GM12801 (cell line): ENCODE data around the gene BICRAL.

Experiments used
- CTCF ChIP-seq: IDR thresholded peaks from one replicate; pipeline ENCODE4 v1.5.1; 2011; ENCODE audit warnings: control low read depth; ENCODE audit not compliant: insufficient read length; ENCODE audit errors: extremely low read depth

The BICRAL gene

GRCh38 chr6:42745640-42746462 is 36.0 kb upstream of the BICRAL start, which contains the start of gene TBCC:
TSS of gene TBCC (minus strand) at chr6:42746103. CDS start at chr6:42746073, 30 bp downstream.
- TF ChIP-seq CTCF = no peak

GRCh38 chr6:42746463-42747391 is 35.1 kb upstream of the BICRAL start:
- no peak for TF ChIP-seq CTCF

GRCh38 chr6:42748203-42748898 is 33.5 kb upstream of the BICRAL start:
- no peak for TF ChIP-seq CTCF

GRCh38 chr6:42751055-42751454 is 30.8 kb upstream of the BICRAL start:
- no peak for TF ChIP-seq CTCF

- TF ChIP-seq CTCF = no peak
Measured at GRCh38 chr6:42754759-42755158, 27.1 kb upstream of the BICRAL start.

- no peak for TF ChIP-seq CTCF
Measured at GRCh38 chr6:42756722-42757121, 25.1 kb upstream of the BICRAL start.

- no peak for TF ChIP-seq CTCF
Measured at GRCh38 chr6:42758756-42759430, 23.0 kb upstream of the BICRAL start.
